Lower leg skin (tissue), 3 donors: ENCODE results near the gene NHERF1.

Experiments used
- CTCF ChIP-seq, 3 donors: fragments of 450-650 bp; IDR thresholded peaks; one replicate each; pipeline ENCODE4 v1.5.1; 2016; ENCODE audit warnings: antibody characterized with exemption in 3 of 3, mild to moderate bottlenecking in 3 of 3, moderate library complexity in 2 of 3
- POLR2A ChIP-seq, 2 donors: fragments of 450-650 bp; IDR thresholded peaks; one replicate each; pipeline ENCODE4 v1.6.1; 2016 to 2017; ENCODE audit warnings: antibody characterized with exemption in 2 of 2, mild to moderate bottlenecking in 1 of 2, moderate library complexity in 1 of 2

GRCh38 chr17:74766413-74766812 lies 18.0 kb downstream of the NHERF1 start:
- TF ChIP-seq CTCF (IDR thresholded peaks at IDR 0.05) (no peak), POLR2A (IDR thresholded peaks at IDR 0.05) (no peak)
